ENCODE results near the gene GALNTL6. TPM values are rescaled to one million over a fixed set of nuclear protein-coding genes. Genes with fewer than 3 reads are reported as not detected.
"Not testable (repeated sequence)": the region's sequence is repeated elsewhere in the genome, so short reads cannot be mapped to it uniquely, and the experiment has no call there.

GALNTL6 gene
- total RNA-seq, 2 donors from 2014 or later, result 0.08 TPM; not detected in 1

GRCh38 chr4:172974586-172974985 lies 1161.4 kb downstream of the GALNTL6 start:
- TF ChIP-seq CTCF (IDR thresholded peaks at IDR 0.05), result no peak
- Histone ChIP-seq H3K4me3 (no peak overlapping the region), H3K27ac (no peak overlapping the region), H3K36me3 (no peaks in the 10 kb centered on the region), H3K27me3 (no peaks in the 10 kb centered on the region), H3K9me3 (peaks cover 0 to 10% of the 10 kb centered on the region in 2 donors), H3K4me1 (no peaks in the 10 kb centered on the region)
- no peak for DNase-seq (ENCODE audit: low spot score)

GRCh38 chr4:172975651-172976229 lies 1162.5 kb downstream of the GALNTL6 start:
- H3K27me3 ChIP-seq, result no peaks in the 10 kb centered on the region
- DNase-seq (ENCODE audit: low spot score), result no peak
- no peaks in the 10 kb centered on the region for H3K9me3 ChIP-seq
- no peak overlapping the region for H3K4me3 ChIP-seq
- H3K36me3 ChIP-seq, result no peaks in the 10 kb centered on the region
- H3K27ac ChIP-seq, result no peak overlapping the region
- no peaks in the 10 kb centered on the region for H3K4me1 ChIP-seq
- no peak for TF ChIP-seq CTCF (IDR thresholded peaks at IDR 0.05)

GRCh38 chr4:172977491-172978041 lies 1164.4 kb downstream of the GALNTL6 start:
- not testable (repeated sequence) for H3K4me1 ChIP-seq; H3K4me3 ChIP-seq; H3K9me3 ChIP-seq; DNase-seq (ENCODE audit: low spot score); H3K27me3 ChIP-seq; H3K27ac ChIP-seq; H3K36me3 ChIP-seq

GRCh38 chr4:172978848-172979247 lies 1165.6 kb downstream of the GALNTL6 start:
- Histone ChIP-seq H3K27ac (no peak overlapping the region), H3K27me3 (no peaks in the 10 kb centered on the region), H3K4me1 (no peaks in the 10 kb centered on the region), H3K9me3 (peaks cover 3 to 5% of the 10 kb centered on the region in 2 donors), H3K36me3 (no peaks in the 10 kb centered on the region), H3K4me3 (no peak overlapping the region)
- TF ChIP-seq CTCF (IDR thresholded peaks at IDR 0.05), result no peak
- no peak for DNase-seq (ENCODE audit: low spot score)

GRCh38 chr4:172979332-172979731 lies 1166.1 kb downstream of the GALNTL6 start:
- H3K36me3 ChIP-seq, result no peaks in the 10 kb centered on the region
- H3K4me3 ChIP-seq, result no peak overlapping the region
- H3K27me3 ChIP-seq, result no peaks in the 10 kb centered on the region
- no peak for TF ChIP-seq CTCF (IDR thresholded peaks at IDR 0.05)
- no peak overlapping the region for H3K27ac ChIP-seq
- DNase-seq (ENCODE audit: low spot score), result no peak
- no peaks in the 10 kb centered on the region for H3K4me1 ChIP-seq
- H3K9me3 ChIP-seq, result peaks cover 3 to 5% of the 10 kb centered on the region in 2 donors

GRCh38 chr4:172980219-172980618 lies 1167.0 kb downstream of the GALNTL6 start:
- Histone ChIP-seq H3K27ac (no peak overlapping the region), H3K27me3 (no peaks in the 10 kb centered on the region), H3K9me3 (peaks cover 3 to 5% of the 10 kb centered on the region in 2 donors), H3K4me1 (no peaks in the 10 kb centered on the region), H3K4me3 (no peak overlapping the region), H3K36me3 (no peaks in the 10 kb centered on the region)
- no peak for TF ChIP-seq CTCF (IDR thresholded peaks at IDR 0.05)
- DNase-seq (ENCODE audit: low spot score), result no peak
